ENCODE data around the gene DIAPH3. TPM values are rescaled to one million over a fixed set of nuclear protein-coding genes. Genes with fewer than 3 reads are reported as not detected.

Gene DIAPH3
- total and polyA plus RNA-seq, 2 of the 4 experiments (the other 2 are of a cell fraction), result 8.9 to 9.3 TPM

DNA sequence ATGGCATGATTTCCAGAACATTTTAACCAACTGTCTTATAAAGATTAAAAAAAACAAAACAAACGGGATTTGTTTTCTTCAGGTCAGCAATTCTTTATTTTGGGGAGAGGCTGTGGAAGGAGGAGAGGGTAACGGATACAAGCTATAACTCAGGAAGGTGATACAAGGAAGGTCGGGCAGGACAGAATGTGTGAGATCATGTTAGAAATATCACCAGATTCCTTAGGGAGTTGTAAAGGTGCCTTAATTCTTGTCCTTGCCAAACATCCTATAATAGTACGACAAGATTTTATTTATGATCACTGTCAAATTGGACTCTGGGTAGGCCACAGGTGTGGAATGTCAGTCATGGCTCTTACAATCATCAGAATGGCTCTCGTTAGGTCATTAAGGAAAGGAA lies 503.1 kb downstream of the DIAPH3 start:
- Histone ChIP-seq H3K4me1 (ENCODE audit: control insufficient read depth, insufficient read depth, low read length) (no peaks in the 10 kb centered on the region), H3K79me1 (ENCODE audit: low read depth in 1 of 2, low read length in 2 of 2) (no peaks in the 10 kb centered on the region), H3K56ac (ENCODE audit: extremely low read depth, insufficient read depth, low read length) (no peak overlapping the region), H2AK5ac (ENCODE audit: low read depth, low read length) (no peak overlapping the region), H4K91ac (ENCODE audit: insufficient read depth, low read depth, low read length) (no peak overlapping the region), H4K8ac (ENCODE audit: low read depth in 2 of 2, low read length in 2 of 2) (no peak overlapping the region), H3K27me3 (ENCODE audit: control insufficient read depth, insufficient read depth, low read length) (no peaks in the 10 kb centered on the region), H2AK9ac (replicated peaks; ENCODE audit: low read depth, low read length, poor library complexity) (no peak overlapping the region), H4K20me1 (ENCODE audit: insufficient read depth, low read length) (no peaks in the 10 kb centered on the region), H3K23ac (ENCODE audit: low read depth, low read length) (no peak overlapping the region), H3K9me3 (ENCODE audit: control insufficient read depth, insufficient read depth, low read length) (no peaks in the 10 kb centered on the region), H3K27ac (ENCODE audit: insufficient read depth, low read length) (no peak overlapping the region), H3K18ac (ENCODE audit: low read depth, low read length) (no peak overlapping the region), H3K36me3 (ENCODE audit: control insufficient read depth, insufficient read depth, low read length) (no peaks in the 10 kb centered on the region), H3K9me1 (ENCODE audit: insufficient read depth, low read length) (no peaks in the 10 kb centered on the region; the same call in 1 of the 2 replicates), H2BK5ac (ENCODE audit: low read depth, low read length, poor library complexity, severe bottlenecking) (no peak overlapping the region), H2BK15ac (ENCODE audit: low read depth, low read length) (no peak overlapping the region), H3K14ac (replicated peaks; ENCODE audit: low read depth, low read length) (no peak overlapping the region), H2BK20ac (ENCODE audit: low read depth, low read length) (no peak overlapping the region), H2BK120ac (ENCODE audit: low read depth, low read length) (no peak overlapping the region), H3K4me2 (ENCODE audit: low read depth, low read length) (no peak overlapping the region), H3K4ac (ENCODE audit: low read depth, low read length) (no peak overlapping the region), H3K4me3 (ENCODE audit: insufficient read depth, low read depth, low read length) (no peak overlapping the region), H2AFZ (replicated peaks; ENCODE audit: low read length, poor library complexity) (no peak overlapping the region), H3K9ac (ENCODE audit: low read depth, low read length) (no peak overlapping the region), H4K5ac (ENCODE audit: low read depth, low read length) (no peak overlapping the region)
- ATAC-seq (ENCODE audit: low read depth), result no peak
- no CpG with 5 or more reads among the region's 5 CpGs for WGBS, 2 experiments (ENCODE audit: extremely low coverage in 2 of 2, insufficient read length in 1 of 2)
- dilution Hi-C loops (cut with HindIII; ENCODE audit: low sequenced_read_pairs, unreplicated experiment) (no loop called here), intact Hi-C loops (cut with micrococcal nuclease) (no loop called here), in situ Hi-C loops (cut with MboI; ENCODE audit: low sequenced_read_pairs) (no loop called here)
- TF ChIP-seq POLR2A (IDR thresholded peaks at IDR 0.05; ENCODE audit: low read depth, low read length), result no peak
- TF ChIP-seq MAFK (IDR thresholded peaks at IDR 0.05; ENCODE audit: low read depth, low read length), result no peak
- no peak for TF ChIP-seq RFX5 (IDR thresholded peaks at IDR 0.05; ENCODE audit: low read depth, low read length)
- no peak for TF ChIP-seq BHLHE40 (IDR thresholded peaks at IDR 0.05; ENCODE audit: low read depth, low read length)
- CTCF ChIA-PET, result interaction anchor here (0.7 kb wide), 1 partner anchor 24 kb away, joined by 4 read pairs; no protein-coding TSS in a partner anchor
- no peak for DNase-seq
- BruUV-seq (replicated peaks), result no TSS peak
- POLR2A ChIA-PET (ENCODE audit: unreplicated experiment), result no interaction called here
